Ammon's horn (tissue), 1 donor: Measurements from ENCODE around the gene ODAD4.
"Not testable (repeated sequence)": the region's sequence is repeated elsewhere in the genome, so short reads cannot be mapped to it uniquely, and the experiment has no call there.

Experiments
- DNase-seq: peaks from one replicate; pipeline ENCODE4 v3.0.0-alpha.2; 2016; ENCODE audit warnings: low spot score

ODAD4 gene

DNA sequence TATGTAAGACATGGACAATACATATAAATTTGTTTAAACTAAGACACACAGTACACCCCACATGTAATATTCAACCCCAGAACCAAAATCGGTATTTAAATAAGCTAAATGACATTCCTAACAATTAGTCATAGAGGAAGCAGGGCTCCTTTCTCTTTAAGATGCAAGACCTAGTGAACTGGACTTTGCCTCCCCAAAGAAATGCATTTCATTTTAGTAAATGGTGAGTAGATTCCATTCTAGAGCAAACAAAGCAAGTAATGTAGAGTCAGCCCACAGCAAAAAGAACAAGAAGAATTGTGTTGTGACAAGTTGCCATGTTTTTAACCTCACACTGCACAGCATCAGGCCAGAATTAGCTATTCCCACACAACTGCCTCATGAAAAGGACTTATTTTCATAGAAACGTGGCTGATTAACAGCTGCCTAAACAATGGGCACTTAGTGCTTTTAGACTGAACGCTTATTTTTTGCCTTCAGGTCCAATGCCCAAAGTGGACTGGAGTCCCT is 72.4 kb downstream of the ODAD4 start:
- peak; percentile 69 for DNase-seq

DNA sequence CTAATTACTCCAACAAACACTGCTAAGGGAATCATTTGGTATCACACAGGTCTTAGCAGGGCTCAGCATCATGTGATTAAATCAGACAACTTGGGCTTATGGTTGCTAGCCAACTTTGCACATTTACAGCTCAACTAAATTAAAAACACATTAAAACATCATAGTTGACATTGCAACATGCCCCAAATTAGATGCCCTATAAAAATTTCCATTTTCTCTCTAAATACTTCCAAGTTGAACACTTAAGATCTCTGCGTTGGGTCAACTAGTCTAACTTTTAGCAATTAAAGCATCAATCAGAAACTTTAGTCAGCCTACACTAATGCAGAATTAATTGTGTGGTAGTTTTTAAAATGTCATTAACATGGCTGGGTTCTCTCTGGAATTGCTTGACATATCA is 74.7 kb downstream of the ODAD4 start:
- no peak for DNase-seq

DNA sequence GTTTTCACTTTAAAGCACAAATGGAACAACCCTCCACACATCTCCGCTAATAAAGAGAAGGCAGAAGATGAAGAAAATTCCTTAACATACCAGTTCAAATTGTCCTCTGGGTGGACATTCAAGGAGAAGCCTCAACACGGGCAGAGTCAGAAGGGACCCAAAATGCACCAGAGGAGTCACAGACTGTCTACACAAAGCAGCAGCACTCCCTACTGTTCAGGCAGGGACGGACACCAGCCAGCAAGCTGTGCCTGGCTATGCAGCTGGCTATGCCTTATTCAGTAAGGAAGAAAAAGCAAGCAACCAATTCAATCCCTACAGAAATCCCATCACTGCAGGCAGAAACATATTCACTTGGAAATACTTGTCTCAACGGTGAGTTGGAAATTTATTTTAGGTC is 78.8 kb downstream of the ODAD4 start:
- peak; percentile 90 for DNase-seq

DNA sequence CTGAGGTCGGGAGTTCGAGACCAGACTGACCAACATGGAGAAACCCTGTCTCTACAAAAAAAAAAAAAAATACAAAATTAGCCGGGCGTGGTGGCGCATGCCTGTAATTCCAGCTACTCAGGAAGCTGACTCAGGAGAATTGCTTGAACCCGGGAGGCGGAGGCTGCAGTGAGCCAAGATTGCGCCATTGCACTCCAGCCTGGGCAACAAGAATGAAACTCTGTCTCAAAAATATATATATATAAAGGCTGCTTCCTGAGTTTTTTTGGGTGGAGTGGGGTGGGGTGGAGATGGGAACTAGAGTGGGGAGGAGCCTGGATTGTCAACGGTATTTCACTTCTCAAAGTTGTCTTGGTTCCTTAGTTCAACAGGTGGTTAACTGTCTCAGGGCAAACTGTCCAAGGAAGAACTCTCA is 79.9 kb downstream of the ODAD4 start:
- DNase-seq: not testable (repeated sequence)

DNA sequence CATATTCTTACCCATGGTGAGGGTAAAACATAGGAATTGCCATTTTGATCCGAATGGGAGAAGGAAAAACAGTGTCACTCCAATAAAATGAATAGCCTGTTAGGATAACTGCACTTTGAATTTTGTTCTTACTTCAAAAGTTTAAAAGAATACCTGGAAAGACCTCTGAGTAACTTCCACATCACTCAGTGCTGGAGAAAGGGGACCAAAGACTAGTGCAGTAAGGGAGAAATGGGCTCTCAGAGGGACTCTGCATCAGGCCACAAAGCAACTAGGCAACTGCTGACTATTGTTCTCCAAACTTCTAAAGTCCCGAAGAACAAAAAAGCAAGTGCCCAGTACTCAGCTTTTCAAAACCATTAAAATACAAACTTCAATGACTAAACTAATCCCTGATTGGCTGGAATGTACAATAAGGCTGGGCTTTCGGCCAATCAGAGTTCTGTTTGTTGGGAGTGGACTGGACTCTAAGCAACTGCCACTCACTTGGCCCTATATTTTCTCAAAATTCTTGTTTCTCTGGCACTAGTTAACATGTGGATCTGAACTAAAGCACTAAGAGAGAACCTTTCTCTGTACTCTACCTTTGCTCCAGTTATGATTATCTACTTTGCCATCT is 80.6 kb downstream of the ODAD4 start:
- DNase-seq: no peak

DNA sequence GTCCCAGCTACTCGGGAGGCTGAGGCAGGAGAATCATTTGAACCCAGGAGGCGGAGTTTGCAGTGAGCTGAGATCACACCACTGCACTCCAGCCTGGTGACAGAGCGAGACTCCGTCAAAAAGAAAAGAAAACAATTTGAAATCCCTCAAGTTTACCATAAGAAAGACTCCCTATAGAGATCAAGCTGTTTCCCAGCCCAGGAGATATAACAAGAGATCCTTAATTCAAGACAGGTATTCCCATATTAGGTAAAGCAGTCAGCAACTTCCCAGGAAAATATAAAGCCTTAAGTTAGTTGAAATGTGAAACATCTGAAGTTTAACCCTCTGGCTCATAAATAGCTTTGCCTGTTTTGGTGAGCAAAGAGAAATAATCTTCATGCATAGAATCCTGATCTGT is 81.9 kb downstream of the ODAD4 start:
- not testable (repeated sequence) for DNase-seq

DNA sequence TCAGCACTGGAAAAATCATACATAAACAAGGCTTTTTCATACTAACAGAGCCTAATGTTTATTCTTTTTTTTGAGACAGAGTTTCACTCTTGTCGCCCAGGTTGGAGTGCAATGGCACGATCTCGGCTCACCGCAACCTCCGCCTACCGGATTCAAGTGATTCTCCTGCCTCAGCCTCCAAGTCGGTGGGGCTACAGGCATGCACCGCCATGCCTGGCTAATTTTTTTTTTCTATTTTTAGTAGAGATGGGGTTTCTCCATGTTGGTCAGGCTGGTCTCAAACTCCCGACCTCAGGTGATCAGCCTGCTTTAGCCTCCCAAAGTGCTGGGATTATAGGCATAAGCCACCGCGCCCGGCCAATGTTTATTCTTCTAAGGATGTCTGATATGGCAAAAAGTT is 83.3 kb downstream of the ODAD4 start:
- DNase-seq: not testable (repeated sequence)
